Suprapubic skin (tissue), 3 donors: ENCODE data around the gene PPIF.

Experiments
- CTCF ChIP-seq, 2 donors: fragments of 200-600 bp in 1 of 2; fragments of 450-650 bp in 1 of 2; sonication (generic) in 1 of 2; IDR thresholded peaks; one replicate each; pipeline ENCODE4 v1.5.1; 2016 to 2019; ENCODE audit warnings: antibody characterized with exemption in 2 of 2, mild to moderate bottlenecking in 1 of 2, moderate library complexity in 1 of 2
- POLR2A ChIP-seq, 2 donors: fragments of 450-650 bp; IDR thresholded peaks; one replicate each; pipeline ENCODE4 v1.6.1; 2017; ENCODE audit warnings: antibody characterized with exemption in 2 of 2, mild to moderate bottlenecking in 2 of 2, moderate library complexity in 2 of 2

GRCh38 chr10:79345241-79346011, 1.8 kb upstream of the PPIF start:
- TF ChIP-seq CTCF (IDR thresholded peaks at IDR 0.05): no peak
- TF ChIP-seq POLR2A (IDR thresholded peaks at IDR 0.05): no peak
